ENCODE data around the gene ZNF180.
"Not testable (repeated sequence)": the region's sequence is repeated elsewhere in the genome, so short reads cannot be mapped to it uniquely, and the experiment has no call there.

- TF ChIP-seq CTCF, POLR2A (IDR thresholded peaks at IDR 0.05): not testable (repeated sequence)
Measured at GRCh38 chr19:44456016-44456415, 44.3 kb downstream of the ZNF180 start.
